Measurements from ENCODE around the gene RARRES1.

DNA sequence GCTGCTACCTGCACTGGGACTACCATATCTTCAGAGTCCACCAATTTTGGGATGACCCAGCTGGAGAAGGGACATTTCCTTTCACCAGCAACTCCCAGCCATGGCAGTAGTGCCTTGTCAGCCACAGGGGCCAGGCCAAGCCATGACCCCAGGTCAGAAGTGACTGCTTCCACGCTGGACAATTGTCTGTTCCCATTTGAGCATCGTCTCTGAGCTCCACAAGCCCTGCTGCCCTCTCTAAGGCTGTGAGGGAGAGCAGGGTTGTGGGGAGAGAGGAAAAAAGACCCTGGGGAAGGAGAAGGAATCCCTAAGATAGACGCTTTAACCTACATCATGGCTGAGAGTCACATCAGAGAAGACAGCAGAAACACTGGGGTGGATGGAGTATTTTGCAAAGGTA is 7.4 kb upstream of the RARRES1 start:
- TF ChIP-seq, protein P1, sequence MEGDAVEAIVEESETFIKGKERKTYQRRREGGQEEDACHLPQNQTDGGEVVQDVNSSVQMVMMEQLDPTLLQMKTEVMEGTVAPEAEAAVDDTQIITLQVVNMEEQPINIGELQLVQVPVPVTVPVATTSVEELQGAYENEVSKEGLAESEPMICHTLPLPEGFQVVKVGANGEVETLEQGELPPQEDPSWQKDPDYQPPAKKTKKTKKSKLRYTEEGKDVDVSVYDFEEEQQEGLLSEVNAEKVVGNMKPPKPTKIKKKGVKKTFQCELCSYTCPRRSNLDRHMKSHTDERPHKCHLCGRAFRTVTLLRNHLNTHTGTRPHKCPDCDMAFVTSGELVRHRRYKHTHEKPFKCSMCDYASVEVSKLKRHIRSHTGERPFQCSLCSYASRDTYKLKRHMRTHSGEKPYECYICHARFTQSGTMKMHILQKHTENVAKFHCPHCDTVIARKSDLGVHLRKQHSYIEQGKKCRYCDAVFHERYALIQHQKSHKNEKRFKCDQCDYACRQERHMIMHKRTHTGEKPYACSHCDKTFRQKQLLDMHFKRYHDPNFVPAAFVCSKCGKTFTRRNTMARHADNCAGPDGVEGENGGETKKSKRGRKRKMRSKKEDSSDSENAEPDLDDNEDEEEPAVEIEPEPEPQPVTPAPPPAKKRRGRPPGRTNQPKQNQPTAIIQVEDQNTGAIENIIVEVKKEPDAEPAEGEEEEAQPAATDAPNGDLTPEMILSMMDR (IDR thresholded peaks at IDR 0.05), result no peak
- TF ChIP-seq REST (IDR thresholded peaks at IDR 0.05; ENCODE audit: insufficient read depth in 1 of 2, low read depth in 2 of 2, low read length in 1 of 2), result no peak
- no peak for TF ChIP-seq SIN3A (IDR thresholded peaks at IDR 0.05; ENCODE audit: borderline replicate concordance, insufficient read depth, low read depth, low read length)
- TF ChIP-seq POLR2AphosphoS5 (IDR thresholded peaks at IDR 0.05; ENCODE audit: low read depth, low read length), result no peak
- TF ChIP-seq TCF7L2 (IDR thresholded peaks at IDR 0.05; ENCODE audit: low read depth, low read length), result no peak
